GM18907 (cell line): Measurements from ENCODE around the gene SLC30A5.
"Not testable (repeated sequence)": the region's sequence is repeated elsewhere in the genome, so short reads cannot be mapped to it uniquely, and the experiment has no call there.

Experiments used
- ATAC-seq: cut with Tn5 transposase; IDR thresholded peaks from one replicate; pipeline ENCODE4 v1.9.1; 2021; ENCODE audit warnings: mild to moderate bottlenecking, moderate library complexity; ENCODE audit not compliant: unreplicated experiment

Gene SLC30A5

GRCh38 chr5:69093771-69094482 lies at the start of gene SLC30A5:
Gene SLC30A5, plus strand, starts transcription at chr5:69094014. Its CDS starts 242 bp downstream, at chr5:69094256.
- ATAC-seq = peak; percentile 99

GRCh38 chr5:69045213-69045612 lies 48.6 kb upstream of the SLC30A5 start:
- ATAC-seq = not testable (repeated sequence)

GRCh38 chr5:69046375-69046957 lies 47.3 kb upstream of the SLC30A5 start:
- no peak for ATAC-seq

- ATAC-seq = no peak
Measured at GRCh38 chr5:69048230-69048629, 45.6 kb upstream of the SLC30A5 start.

GRCh38 chr5:69049151-69049550 lies 44.7 kb upstream of the SLC30A5 start:
- ATAC-seq = no peak

GRCh38 chr5:69049796-69050195 lies 44.0 kb upstream of the SLC30A5 start:
- no peak for ATAC-seq

GRCh38 chr5:69050214-69050613 lies 43.6 kb upstream of the SLC30A5 start:
- no peak for ATAC-seq

- no peak for ATAC-seq
Measured at GRCh38 chr5:69052181-69052580, 41.6 kb upstream of the SLC30A5 start.

GRCh38 chr5:69074664-69075521 lies 18.9 kb upstream of the SLC30A5 start:
- no peak for ATAC-seq

GRCh38 chr5:69075522-69076179 lies 18.2 kb upstream of the SLC30A5 start:
- no peak for ATAC-seq

GRCh38 chr5:69078921-69079540 lies 14.8 kb upstream of the SLC30A5 start:
- ATAC-seq = no peak

GRCh38 chr5:69079556-69079955 lies 14.3 kb upstream of the SLC30A5 start:
- ATAC-seq = no peak

GRCh38 chr5:69083412-69083811 lies 10.4 kb upstream of the SLC30A5 start:
- no peak for ATAC-seq

- no peak for ATAC-seq
Measured at GRCh38 chr5:69084195-69084594, 9.6 kb upstream of the SLC30A5 start.

GRCh38 chr5:69084903-69085302 lies 8.9 kb upstream of the SLC30A5 start:
- no peak for ATAC-seq

GRCh38 chr5:69086206-69086605 lies 7.6 kb upstream of the SLC30A5 start:
- no peak for ATAC-seq

GRCh38 chr5:69088006-69088405 lies 5.8 kb upstream of the SLC30A5 start:
- ATAC-seq = not testable (repeated sequence)

GRCh38 chr5:69090158-69090557 lies 3.7 kb upstream of the SLC30A5 start:
- ATAC-seq = no peak

GRCh38 chr5:69091771-69092170 lies 2.0 kb upstream of the SLC30A5 start:
- ATAC-seq = no peak

GRCh38 chr5:69092969-69093368 lies 845 bp upstream of the SLC30A5 start:
- ATAC-seq = no peak

GRCh38 chr5:69099302-69099701 lies 5.5 kb downstream of the SLC30A5 start:
- no peak for ATAC-seq
